Measurements from ENCODE around the gene CTDSP1. TPM values are rescaled to one million over a fixed set of nuclear protein-coding genes. Genes with fewer than 3 reads are reported as not detected.

CTDSP1 gene
- polyA plus RNA-seq, 1 donor = 95.5 TPM

Other genes starting within 250 kb of the CTDSP1 start
- gene CXCR1, start 232.9 kb upstream of the CTDSP1 start, polyA plus RNA-seq (ENCODE audit: insufficient read length) = not detected
- 205 TPM for gene ARPC2, start 182.7 kb upstream of the CTDSP1 start, polyA plus RNA-seq (ENCODE audit: insufficient read length)
- 2.3 TPM for gene GPBAR1, start 138.9 kb upstream of the CTDSP1 start, polyA plus RNA-seq (ENCODE audit: insufficient read length)
- gene AAMP, start 129.7 kb upstream of the CTDSP1 start, polyA plus RNA-seq (ENCODE audit: insufficient read length) = 87.4 TPM
- 47.4 TPM for gene PNKD, start 129.3 kb upstream of the CTDSP1 start, polyA plus RNA-seq (ENCODE audit: insufficient read length)
- gene TMBIM1, start 107.4 kb upstream of the CTDSP1 start, polyA plus RNA-seq (ENCODE audit: insufficient read length) = 81.3 TPM
- 0.15 TPM for gene CATIP, start 43.0 kb upstream of the CTDSP1 start, polyA plus RNA-seq (ENCODE audit: insufficient read length)
- 0.37 TPM for gene SLC11A1, start 17.6 kb upstream of the CTDSP1 start, polyA plus RNA-seq (ENCODE audit: insufficient read length)
- gene VIL1, start 19.3 kb downstream of the CTDSP1 start, polyA plus RNA-seq (ENCODE audit: insufficient read length) = not detected
- gene USP37, start 168.5 kb downstream of the CTDSP1 start, polyA plus RNA-seq (ENCODE audit: insufficient read length) = 10.5 TPM
- 37.3 TPM for gene CNOT9, start 169.0 kb downstream of the CTDSP1 start, polyA plus RNA-seq (ENCODE audit: insufficient read length)
- gene PLCD4, start 208.0 kb downstream of the CTDSP1 start, polyA plus RNA-seq (ENCODE audit: insufficient read length) = 63.0 TPM